GM12864 (cell line): ENCODE results near the gene NFYA.
A peak's percentile ranks its signal among the peaks of the same experiment; 100 is the strongest.

Experiments
- DNase-seq: peaks from one replicate; pipeline ENCODE4 v3.0.0-alpha.2; 2011; ENCODE audit warnings: low read depth
- H3K4me3 ChIP-seq: 2 replicates; pipeline ENCODE4 v1.5.1; 2011; ENCODE audit warnings: mild to moderate bottlenecking, low read depth, low read length, control low read depth
- TF ChIP-seq, protein P1 (sequence below): IDR thresholded peaks from 2 replicates; pipeline ENCODE4 v1.5.1; 2011; ENCODE audit warnings: low read depth, mild to moderate bottlenecking, moderate library complexity, low read length, control low read depth, inconsistent platforms; ENCODE audit errors: missing control alignments

Gene NFYA

DNA sequence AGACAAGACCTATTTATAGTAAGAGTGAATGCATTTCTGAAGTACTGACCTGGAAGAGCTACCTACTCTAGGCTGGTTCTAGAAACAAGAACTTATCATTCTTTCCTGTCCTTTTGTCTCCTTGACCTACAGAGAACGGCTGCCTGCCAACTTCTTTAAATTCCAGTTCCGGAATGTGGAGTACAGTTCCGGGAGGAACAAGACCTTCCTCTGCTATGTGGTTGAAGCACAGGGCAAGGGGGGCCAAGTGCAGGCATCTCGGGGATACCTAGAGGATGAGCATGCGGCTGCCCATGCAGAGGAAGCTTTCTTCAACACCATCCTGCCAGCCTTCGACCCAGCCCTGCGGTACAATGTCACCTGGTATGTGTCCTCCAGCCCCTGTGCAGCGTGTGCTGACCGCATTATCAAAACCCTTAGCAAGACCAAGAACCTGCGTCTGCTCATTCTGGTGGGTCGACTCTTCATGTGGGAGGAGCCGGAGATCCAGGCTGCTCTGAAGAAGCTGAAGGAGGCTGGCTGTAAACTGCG, 11.5 kb upstream of the NFYA start:
- TF ChIP-seq, protein P1, sequence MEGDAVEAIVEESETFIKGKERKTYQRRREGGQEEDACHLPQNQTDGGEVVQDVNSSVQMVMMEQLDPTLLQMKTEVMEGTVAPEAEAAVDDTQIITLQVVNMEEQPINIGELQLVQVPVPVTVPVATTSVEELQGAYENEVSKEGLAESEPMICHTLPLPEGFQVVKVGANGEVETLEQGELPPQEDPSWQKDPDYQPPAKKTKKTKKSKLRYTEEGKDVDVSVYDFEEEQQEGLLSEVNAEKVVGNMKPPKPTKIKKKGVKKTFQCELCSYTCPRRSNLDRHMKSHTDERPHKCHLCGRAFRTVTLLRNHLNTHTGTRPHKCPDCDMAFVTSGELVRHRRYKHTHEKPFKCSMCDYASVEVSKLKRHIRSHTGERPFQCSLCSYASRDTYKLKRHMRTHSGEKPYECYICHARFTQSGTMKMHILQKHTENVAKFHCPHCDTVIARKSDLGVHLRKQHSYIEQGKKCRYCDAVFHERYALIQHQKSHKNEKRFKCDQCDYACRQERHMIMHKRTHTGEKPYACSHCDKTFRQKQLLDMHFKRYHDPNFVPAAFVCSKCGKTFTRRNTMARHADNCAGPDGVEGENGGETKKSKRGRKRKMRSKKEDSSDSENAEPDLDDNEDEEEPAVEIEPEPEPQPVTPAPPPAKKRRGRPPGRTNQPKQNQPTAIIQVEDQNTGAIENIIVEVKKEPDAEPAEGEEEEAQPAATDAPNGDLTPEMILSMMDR = no peak
- no peak overlapping the region for H3K4me3 ChIP-seq
- DNase-seq = no peak

DNA sequence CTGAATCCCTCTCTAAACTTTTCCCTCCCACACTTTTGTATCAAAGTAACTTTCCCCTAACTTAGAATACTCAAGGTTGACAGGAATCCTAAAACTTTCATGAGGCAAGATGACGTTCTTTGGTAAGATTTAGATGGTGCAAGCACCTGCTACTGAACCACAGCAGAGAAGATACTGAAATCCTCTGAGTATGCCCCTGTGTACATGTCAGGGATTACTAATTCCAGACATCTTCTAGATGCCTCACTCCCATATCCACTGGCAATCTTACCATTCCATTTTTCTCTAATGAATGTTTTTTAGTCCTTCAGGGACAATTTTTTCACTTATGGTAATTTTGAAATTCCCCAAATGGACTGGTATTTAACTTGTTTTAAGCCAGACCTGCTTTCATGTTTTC, 10.7 kb upstream of the NFYA start:
- TF ChIP-seq, protein P1 = no peak

DNA sequence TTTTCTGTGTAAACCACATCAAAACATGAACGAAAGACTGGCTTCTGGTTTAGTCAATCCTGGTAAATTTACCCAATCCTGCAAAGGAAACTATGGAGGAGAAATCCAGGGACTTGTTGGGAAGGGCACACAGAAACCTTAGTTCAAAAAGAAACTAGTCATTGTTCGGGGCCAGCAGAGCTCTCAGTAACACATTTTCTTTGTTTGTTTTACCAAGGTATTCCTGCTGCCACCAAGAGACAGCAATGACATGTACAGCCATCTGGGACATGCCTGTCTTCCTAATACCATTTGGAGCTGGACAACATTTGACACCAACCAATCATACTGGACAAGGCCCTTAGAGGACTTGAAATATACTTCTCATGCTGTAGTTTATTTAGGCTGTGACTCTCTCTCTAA, 8.9 kb upstream of the NFYA start:
- TF ChIP-seq, protein P1 = no peak
- H3K4me3 ChIP-seq = no peak overlapping the region
- DNase-seq = no peak

More for the DNA sequence above, 10.7 kb upstream of the NFYA start:
- H3K4me3 ChIP-seq = no peak overlapping the region
- DNase-seq = no peak

DNA sequence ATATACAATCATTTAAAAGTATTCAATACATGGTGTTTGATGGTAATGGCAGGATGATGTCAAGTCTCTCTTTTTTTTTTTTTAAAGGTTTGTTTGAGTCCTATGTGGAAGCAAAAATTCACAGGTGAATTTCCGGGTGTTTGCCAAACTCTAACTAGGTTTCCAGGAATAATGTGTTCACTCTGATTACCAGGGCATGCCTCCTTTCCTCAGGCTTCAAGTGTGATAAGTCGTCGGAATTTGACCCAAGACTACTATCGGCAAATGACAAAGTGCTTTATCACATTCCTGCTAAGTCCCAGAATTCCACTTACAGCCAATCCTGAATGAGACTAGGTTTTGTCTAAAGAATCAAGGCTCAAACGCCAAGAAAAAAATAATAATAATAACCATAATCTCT, 7.9 kb upstream of the NFYA start:
- no peak overlapping the region for H3K4me3 ChIP-seq
- no peak for DNase-seq
- TF ChIP-seq, protein P1 = no peak

DNA sequence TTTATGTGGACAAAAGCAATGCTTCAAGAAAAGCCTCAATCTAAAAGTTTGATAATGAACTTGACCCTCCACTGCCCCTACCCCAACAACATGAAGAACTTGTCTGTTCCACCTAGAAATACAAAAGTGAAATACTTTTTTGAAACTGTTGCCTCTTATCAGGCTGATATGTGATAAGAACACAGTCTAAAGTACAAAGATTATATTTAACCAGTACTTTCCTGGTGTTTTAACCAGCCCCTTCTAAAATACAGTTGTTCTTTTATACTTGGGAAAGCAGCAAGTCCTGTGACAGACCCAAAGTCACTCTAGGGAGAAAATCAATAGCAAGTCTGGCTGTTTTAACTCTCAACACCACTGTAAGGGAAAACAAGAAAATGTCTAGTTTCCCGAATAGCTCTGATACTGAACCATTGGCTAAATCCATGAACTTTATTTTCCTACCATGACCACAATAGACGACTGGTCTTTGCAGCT, 7.2 kb upstream of the NFYA start:
- no peak for DNase-seq
- no peak overlapping the region for H3K4me3 ChIP-seq
- TF ChIP-seq, protein P1 = no peak

DNA sequence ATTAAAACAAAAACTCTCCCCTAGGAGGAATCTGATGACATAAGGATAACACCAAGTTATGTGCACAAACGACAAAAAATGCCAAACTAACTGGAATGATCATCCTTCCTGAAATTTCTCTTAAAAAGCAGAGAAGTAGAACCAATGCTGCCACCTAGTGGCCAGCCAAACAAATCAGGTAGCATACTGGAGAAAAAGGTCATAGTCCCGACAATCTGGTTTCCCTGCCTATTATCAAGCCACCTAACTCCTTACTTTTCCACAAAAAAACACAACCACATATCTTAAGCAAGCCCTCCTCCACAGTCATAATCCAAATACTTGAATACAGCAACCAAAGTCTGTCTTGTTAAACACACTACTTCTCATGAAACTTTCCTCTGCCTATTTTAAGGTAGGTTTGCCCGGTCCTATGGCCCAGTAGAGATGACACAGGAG, 5.9 kb upstream of the NFYA start:
- no peak overlapping the region for H3K4me3 ChIP-seq
- DNase-seq = peak; percentile 48
- TF ChIP-seq, protein P1 = peak; percentile 79

DNA sequence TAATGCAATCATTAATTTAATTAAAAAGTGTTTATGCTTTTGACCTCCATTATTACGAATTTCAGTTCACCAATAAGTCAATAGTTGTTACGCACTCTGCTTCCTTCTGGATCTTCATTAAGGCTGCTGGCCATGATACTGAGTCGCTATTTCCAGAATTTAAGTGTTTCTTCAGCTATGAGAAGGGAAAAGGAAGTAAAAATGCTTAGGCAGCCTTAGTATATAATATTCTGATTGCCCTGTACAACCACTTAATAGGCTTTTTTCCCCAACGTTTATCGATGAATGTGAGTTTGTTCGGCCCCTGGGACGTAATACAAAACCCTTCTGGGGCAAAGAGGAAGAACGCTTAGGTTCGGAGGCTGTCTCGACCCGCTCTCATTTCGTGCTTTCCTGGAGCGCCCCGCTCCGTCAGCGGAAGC, 1.3 kb upstream of the NFYA start:
- DNase-seq = no peak
- TF ChIP-seq, protein P1 = peak; percentile 9
- peak overlapping the region; percentile 99 for H3K4me3 ChIP-seq
